Astrocyte (in vitro differentiated cells and primary cell): Measurements from ENCODE around the gene MEG3.

Experiments used
- CTCF ChIP-seq: IDR thresholded peaks from 2 replicates; pipeline ENCODE4 v1.5.1; 2011; ENCODE audit warnings: low read depth, mild to moderate bottlenecking, inconsistent platforms, low read length, moderate library complexity; ENCODE audit not compliant: insufficient read depth
- EZH2 ChIP-seq: IDR thresholded peaks from 2 replicates; pipeline ENCODE4 v1.6.1; 2012; ENCODE audit warnings: mild to moderate bottlenecking, low read length, inconsistent platforms; ENCODE audit not compliant: insufficient read depth

GRCh38 chr14:100845341-100845740, 19.4 kb downstream of the MEG3 start:
- TF ChIP-seq EZH2 (no peak), CTCF (no peak)
